Stimulated activated CD8-positive, alpha-beta memory T cell treated with anti-CD3 and anti-CD28 coated beads, Interleukin-2, amount 100 ng/mL, for 1 hour (primary cell): ENCODE data around the gene GMDS.

Experiments used
- DNase-seq, 2 donors: peaks; one replicate each; pipeline ENCODE4 v3.0.0-alpha.2; 2020; ENCODE audit warnings: low read depth in 2 of 2

The GMDS gene

GRCh38 chr6:2035826-2036709, 209.3 kb downstream of the GMDS start:
- no peak for DNase-seq

DNA sequence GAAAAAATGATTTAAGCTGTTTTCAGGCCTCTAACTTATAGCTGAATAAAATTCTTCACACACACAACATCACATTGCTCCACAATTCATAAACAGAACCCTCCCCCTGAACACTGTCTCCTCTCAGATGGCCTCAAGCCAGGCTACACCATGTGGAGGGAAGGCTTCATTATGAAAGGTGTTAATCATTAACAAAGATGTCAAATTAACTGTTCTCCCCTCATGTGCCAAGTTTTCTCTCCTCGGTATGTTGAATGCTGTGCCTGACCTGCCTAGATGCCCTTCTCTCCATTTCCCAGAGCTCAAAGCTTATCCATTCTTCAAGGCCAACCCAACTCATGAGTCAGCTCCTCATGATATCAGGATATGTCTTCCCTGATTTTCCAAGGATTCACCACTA, 210.4 kb downstream of the GMDS start:
- DNase-seq: no peak

- DNase-seq: no peak
These were observed 211.1 kb downstream of the GMDS start for GRCh38 chr6:2034256-2034655.

GRCh38 chr6:2033544-2033943, 211.9 kb downstream of the GMDS start:
- no peak for DNase-seq

DNA sequence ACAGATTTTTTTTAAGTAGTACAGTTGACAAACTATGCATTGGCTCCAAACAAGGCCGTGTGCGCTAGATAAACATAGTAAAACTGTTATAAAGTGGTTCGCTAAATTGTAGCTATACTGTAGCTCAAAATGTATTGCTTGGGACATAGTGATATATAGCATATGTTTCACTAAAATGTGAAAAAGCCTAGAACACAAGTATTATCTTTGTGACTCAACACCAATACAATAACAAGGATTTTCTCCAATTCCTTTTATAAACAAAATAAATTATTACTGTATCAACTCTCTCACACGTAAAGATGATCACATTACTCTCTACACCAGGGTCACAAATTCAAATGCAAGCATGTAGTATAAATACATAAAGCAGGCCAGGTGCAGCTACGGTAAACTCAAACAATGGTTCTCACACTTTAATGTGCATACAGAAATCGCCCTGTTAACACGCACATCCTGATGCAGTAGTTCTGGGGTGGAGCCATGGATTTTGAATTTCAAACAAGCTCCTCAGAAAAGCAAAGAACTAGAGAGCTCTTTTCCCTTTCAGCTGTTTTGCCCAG, 214.6 kb downstream of the GMDS start:
- DNase-seq: no peak

DNA sequence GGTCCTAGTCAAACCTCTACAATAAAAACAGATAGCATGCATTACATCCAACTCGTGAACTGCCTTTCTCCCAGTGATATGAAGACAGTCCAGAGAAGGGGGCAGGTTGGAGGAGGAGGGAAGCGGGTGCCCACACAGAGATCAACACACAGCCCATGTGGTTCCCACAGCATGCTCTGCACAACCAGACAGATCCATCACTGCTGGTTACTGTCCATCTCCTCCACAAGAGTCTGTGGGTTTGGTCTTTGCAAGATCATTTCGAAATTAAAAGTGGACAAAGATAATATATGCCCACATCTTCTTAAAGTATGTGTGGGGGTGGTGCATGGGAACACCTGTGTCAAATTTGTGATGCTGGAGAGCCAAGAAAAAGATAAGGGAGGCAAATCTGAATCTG, 215.5 kb downstream of the GMDS start:
- DNase-seq: no peak

DNA sequence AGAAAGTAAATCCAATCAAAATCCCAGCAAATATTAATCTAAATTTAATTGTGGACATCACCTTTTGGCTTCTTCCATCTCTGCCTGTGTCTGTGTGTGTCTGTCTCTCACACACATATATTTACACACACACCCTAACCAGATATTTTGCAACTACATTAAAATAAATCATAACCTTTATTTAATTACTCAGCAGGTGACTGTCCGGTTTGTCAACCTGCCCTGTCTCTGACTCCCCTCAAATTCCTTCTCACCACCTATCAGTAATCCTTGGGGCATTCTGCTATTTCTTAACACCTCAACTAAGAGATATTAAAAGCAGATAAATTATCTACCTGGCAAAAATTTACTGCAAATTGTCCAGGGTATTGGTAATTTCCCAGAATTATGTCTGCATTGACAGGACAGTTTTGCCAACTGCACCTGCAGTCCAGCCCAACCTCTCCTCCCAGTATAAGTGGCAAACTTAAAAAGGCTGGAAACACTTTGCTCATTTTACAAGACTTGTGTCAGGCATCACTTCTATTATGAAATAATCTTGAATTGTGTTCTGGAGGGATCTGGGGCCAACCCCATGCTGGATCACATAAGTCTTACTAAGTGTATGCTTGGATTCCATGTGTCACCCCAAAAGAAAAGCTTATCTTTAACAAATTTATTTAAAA, 216.1 kb downstream of the GMDS start:
- DNase-seq: no peak

- DNase-seq: no peak
These were observed 216.9 kb downstream of the GMDS start for GRCh38 chr6:2028457-2029038.

- DNase-seq: no peak
These were observed 219.3 kb downstream of the GMDS start for GRCh38 chr6:2026133-2026532.

DNA sequence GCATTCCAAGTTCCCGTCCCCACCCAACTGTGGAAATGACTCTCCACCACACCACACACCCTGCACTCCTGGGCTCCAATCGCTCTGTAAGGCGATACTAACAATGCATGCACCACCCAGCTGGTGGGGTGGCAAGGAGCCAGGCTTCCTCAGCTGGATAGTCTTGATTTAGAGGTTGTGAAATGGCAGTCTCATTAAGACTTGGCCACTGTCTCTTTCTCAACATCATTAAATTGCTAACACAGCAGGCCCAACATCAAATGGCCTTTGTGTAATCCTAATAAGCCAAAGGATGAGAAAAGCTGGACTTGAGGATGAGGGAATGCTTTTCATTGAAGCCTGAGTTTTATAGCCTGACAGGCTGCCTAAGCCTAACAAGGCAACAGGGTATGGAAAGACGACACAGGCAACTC, 223.7 kb downstream of the GMDS start:
- DNase-seq: no peak

DNA sequence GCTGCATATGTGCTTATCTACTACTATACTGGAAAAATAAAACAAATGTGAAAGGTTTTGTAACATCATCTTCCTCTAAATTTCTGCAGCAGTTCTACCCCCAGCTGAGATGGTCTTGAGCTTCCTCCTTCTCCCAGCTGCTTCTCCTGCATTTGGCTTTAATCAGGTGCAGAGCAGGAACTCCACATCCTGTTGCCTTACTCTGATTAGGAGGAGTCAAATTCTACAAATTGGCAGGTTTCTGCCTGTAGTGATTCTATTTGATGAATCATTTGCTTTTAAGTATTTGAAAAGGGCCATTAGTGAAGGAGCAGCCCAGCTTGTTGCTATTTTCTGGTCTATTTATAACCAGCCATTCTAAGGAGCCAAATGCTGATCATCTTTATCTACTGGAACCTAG, 224.5 kb downstream of the GMDS start:
- DNase-seq: no peak

GRCh38 chr6:2019051-2019450, 226.4 kb downstream of the GMDS start:
- DNase-seq: no peak

- no peak for DNase-seq
These were observed 229.4 kb downstream of the GMDS start for GRCh38 chr6:2016040-2016439.

DNA sequence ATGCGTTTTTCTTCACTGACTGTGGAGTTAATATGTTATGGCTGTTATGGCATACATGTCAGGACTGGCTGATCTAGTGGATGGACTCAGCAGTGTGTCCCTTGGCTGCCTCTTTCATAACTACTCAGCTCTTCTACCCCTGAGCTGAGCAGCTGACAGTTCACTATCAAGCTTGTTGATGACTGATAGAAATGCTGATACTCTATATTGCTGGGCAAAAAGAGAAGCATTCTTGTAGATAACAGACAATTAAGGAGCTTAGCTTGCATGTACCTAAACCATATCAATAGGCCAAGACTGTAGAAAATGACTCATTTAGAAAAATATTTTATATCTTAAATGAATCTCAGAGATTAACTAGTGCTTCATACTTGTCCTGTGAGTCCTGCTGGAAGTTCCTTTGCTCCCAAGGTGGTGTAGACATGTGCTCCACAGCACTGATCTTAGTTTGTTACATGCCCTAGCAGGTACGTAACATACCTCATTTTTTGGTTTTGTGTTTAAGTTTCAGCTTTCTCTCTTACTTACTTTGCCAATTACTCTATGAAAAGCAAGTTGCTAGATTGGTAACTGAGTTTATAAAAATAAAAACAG, 236.9 kb downstream of the GMDS start:
- DNase-seq: no peak

DNA sequence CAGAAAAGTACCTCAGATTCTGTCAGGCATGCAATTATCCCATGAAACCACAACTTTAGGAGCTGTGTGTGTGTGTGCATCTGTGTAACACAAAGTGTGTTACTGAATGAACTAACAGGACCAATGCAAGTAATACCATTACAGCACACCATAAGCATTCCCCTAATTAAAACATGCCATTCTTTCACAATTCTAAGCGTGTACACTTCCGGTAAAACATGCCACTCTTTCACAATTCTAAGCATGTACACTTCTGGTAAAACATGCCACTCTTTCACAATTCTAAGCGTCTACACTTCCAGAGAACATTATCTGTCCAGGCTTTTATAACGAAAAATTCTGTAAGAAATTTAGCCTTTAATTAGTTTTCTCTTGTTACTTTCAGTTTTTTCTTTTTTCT, 238.2 kb downstream of the GMDS start:
- DNase-seq: no peak

- DNase-seq: no peak
These were observed 240.5 kb downstream of the GMDS start for GRCh38 chr6:2004888-2005287.

GRCh38 chr6:2000962-2001361, 244.4 kb downstream of the GMDS start:
- no peak for DNase-seq

GRCh38 chr6:1997702-1998101, 247.7 kb downstream of the GMDS start:
- DNase-seq: no peak

- DNase-seq: no peak
These were observed 249.8 kb downstream of the GMDS start for GRCh38 chr6:1995636-1996035.

DNA sequence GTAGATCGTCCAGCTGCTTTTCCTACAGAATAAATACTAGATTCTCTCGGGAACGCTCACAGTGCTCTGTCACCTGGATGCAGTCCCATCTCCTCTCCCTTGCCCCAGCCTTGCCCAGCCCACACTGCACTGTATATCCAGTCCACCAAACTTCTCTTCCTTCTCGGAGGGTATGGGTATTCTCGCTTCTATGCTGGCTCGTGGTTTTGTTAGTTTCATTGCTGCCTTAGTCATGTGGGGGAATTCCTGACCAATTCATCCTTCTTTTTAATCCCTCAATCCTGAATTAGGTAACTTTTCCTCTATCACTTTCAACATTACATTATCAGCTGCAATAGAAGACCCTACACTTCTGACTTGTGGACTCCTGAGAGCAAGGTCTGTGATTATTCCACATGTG, 252.4 kb downstream of the GMDS start:
- DNase-seq: no peak

GRCh38 chr6:1991332-1991878, 254.0 kb downstream of the GMDS start:
- DNase-seq: no peak

DNA sequence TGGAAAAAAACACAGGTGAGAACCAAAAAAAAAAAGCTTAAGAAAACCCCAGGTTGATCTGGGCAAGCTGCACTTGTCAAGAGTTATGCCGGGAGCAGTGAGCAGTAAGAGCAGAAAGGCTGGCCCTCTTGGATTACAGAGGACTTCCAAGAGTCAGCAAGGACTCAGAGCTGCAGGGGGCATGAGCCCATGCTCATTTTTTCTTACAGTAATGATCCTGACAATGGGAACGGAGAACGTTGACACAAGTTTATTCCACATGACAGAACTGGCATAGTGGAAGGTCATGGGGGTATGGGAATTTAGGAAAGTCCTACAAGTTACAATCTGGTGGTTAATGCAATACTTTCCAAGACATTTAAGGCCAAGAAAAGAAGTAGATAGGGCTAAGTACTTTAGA, 256.6 kb downstream of the GMDS start:
- no peak for DNase-seq
